Measurements from ENCODE around the gene FAM117A.

FAM117A gene

GRCh38 chr17:49664706-49665211 lies 99.2 kb downstream of the FAM117A start:
- DNase-seq (ENCODE audit: insufficient read length) (no peak), FAIRE-seq (no peak)
- TF ChIP-seq POLR2A (IDR thresholded peaks at IDR 0.05; ENCODE audit: low read depth, low read length) (no peak), TAF1 (IDR thresholded peaks at IDR 0.05; ENCODE audit: borderline replicate concordance, low read depth, low read length) (no peak), POLR2AphosphoS5 (IDR thresholded peaks at IDR 0.05; ENCODE audit: low read depth, low read length) (no peak)

Data from GM12892 (cell line).